Measurements from ENCODE around the gene DCLK3.

The DCLK3 gene

GRCh38 chr3:36750737-36751136 is 13.6 kb downstream of the DCLK3 start:
- DNase-seq (ENCODE audit: low read depth), result no peak
- TF ChIP-seq CTCF (IDR thresholded peaks at IDR 0.05; ENCODE audit: control insufficient read depth, extremely low read depth, insufficient read depth), result no peak
- H3K4me3 ChIP-seq (ENCODE audit: low read depth, low read length), result no peak overlapping the region

- DNase-seq (ENCODE audit: low read depth), result no peak
- no peak for TF ChIP-seq CTCF (IDR thresholded peaks at IDR 0.05; ENCODE audit: control insufficient read depth, extremely low read depth, insufficient read depth)
- H3K4me3 ChIP-seq (ENCODE audit: low read depth, low read length), result no peak overlapping the region
Observed at GRCh38 chr3:36744763-36745162, 19.6 kb downstream of the DCLK3 start.

- DNase-seq (ENCODE audit: low read depth), result no peak
- TF ChIP-seq CTCF (IDR thresholded peaks at IDR 0.05; ENCODE audit: control insufficient read depth, extremely low read depth, insufficient read depth), result no peak
- no peak overlapping the region for H3K4me3 ChIP-seq (ENCODE audit: low read depth, low read length)
Observed at GRCh38 chr3:36743826-36744225, 20.5 kb downstream of the DCLK3 start.

GRCh38 chr3:36741285-36741684 is 23.1 kb downstream of the DCLK3 start:
- no peak overlapping the region for H3K4me3 ChIP-seq (ENCODE audit: low read depth, low read length)
- TF ChIP-seq CTCF (IDR thresholded peaks at IDR 0.05; ENCODE audit: control insufficient read depth, extremely low read depth, insufficient read depth), result peak; percentile 29
- DNase-seq (ENCODE audit: low read depth), result no peak

GRCh38 chr3:36740787-36741186 is 23.6 kb downstream of the DCLK3 start:
- DNase-seq (ENCODE audit: low read depth), result no peak
- H3K4me3 ChIP-seq (ENCODE audit: low read depth, low read length), result no peak overlapping the region
- no peak for TF ChIP-seq CTCF (IDR thresholded peaks at IDR 0.05; ENCODE audit: control insufficient read depth, extremely low read depth, insufficient read depth)

GRCh38 chr3:36738702-36739101 is 25.7 kb downstream of the DCLK3 start:
- TF ChIP-seq CTCF (IDR thresholded peaks at IDR 0.05; ENCODE audit: control insufficient read depth, extremely low read depth, insufficient read depth), result no peak
- no peak for DNase-seq (ENCODE audit: low read depth)
- H3K4me3 ChIP-seq (ENCODE audit: low read depth, low read length), result no peak overlapping the region

- TF ChIP-seq CTCF (IDR thresholded peaks at IDR 0.05; ENCODE audit: control insufficient read depth, extremely low read depth, insufficient read depth), result no peak
- H3K4me3 ChIP-seq (ENCODE audit: low read depth, low read length), result no peak overlapping the region
- no peak for DNase-seq (ENCODE audit: low read depth)
Observed at GRCh38 chr3:36736301-36736700, 28.1 kb downstream of the DCLK3 start.

All from LNCaP clone FGC (cell line).